BE2C (cell line): ENCODE data around the gene SEMA6B.

ENCODE experiments used
- DNase-seq: peaks from one replicate; pipeline ENCODE4 v3.0.0-alpha.2; 2020
- H3K27me3 ChIP-seq: fragments of 250-450 bp; sonication (Bioruptor Pico); 2 replicates; pipeline ENCODE4 v1.5.1; 2020; ENCODE audit warnings: mild to moderate bottlenecking
- H3K36me3 ChIP-seq: fragments of 250-450 bp; sonication (Bioruptor Pico); 2 replicates; pipeline ENCODE4 v1.5.1; 2020; ENCODE audit warnings: mild to moderate bottlenecking
- H3K4me1 ChIP-seq: fragments of 250-450 bp; sonication (Bioruptor Pico); 2 replicates; pipeline ENCODE4 v1.5.1; 2020
- H3K4me3 ChIP-seq: 2 replicates; pipeline ENCODE4 v1.5.1; 2011; ENCODE audit warnings: low read depth, low read length
- H3K9me3 ChIP-seq: fragments of 250-450 bp; sonication (Bioruptor Pico); 2 replicates; pipeline ENCODE4 v1.5.1; 2020
- CTCF ChIP-seq: IDR thresholded peaks from 2 replicates; pipeline ENCODE4 v1.5.1; 2012; ENCODE audit warnings: mild to moderate bottlenecking, low read depth, low read length

Gene SEMA6B

GRCh38 chr19:4553775-4554174 lies 5.7 kb downstream of the SEMA6B start:
- H3K9me3 ChIP-seq = peaks cover 3% of the 10 kb centered on the region; the same call in 1 of the 2 replicates
- peaks cover 1% of the 10 kb centered on the region for H3K27me3 ChIP-seq
- H3K36me3 ChIP-seq = no peaks in the 10 kb centered on the region
- DNase-seq = no peak
- TF ChIP-seq CTCF = no peak
- H3K4me1 ChIP-seq = peaks cover 3% of the 10 kb centered on the region
- no peak overlapping the region for H3K4me3 ChIP-seq

GRCh38 chr19:4553092-4553695 lies 6.3 kb downstream of the SEMA6B start:
- Histone ChIP-seq H3K27me3 (peaks cover 7% of the 10 kb centered on the region), H3K4me3 (no peak overlapping the region), H3K36me3 (no peaks in the 10 kb centered on the region), H3K4me1 (peaks cover 3% of the 10 kb centered on the region), H3K9me3 (peaks cover 3% of the 10 kb centered on the region; the same call in 1 of the 2 replicates)
- TF ChIP-seq CTCF = no peak
- no peak for DNase-seq

DNA sequence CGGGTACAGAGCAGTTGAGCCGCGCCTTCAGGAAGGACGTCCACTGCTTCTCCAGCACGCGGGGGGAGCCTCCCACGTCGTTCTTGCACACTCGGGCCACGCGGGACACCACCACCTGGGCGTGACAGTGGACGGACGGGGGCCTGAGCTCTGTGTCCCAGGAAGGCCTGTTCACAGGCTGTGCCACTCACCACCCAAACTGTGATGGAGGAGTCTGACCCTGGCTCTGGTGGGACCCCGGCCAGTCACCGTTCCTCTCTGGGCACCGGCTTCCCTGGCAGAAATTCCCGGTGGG lies 7.0 kb downstream of the SEMA6B start:
- Histone ChIP-seq H3K4me1 (peaks cover 3% of the 10 kb centered on the region), H3K9me3 (peaks cover 3% of the 10 kb centered on the region; the same call in 1 of the 2 replicates), H3K36me3 (no peaks in the 10 kb centered on the region), H3K27me3 (peaks cover 14% of the 10 kb centered on the region), H3K4me3 (no peak overlapping the region)
- TF ChIP-seq CTCF = no peak
- DNase-seq = no peak

DNA sequence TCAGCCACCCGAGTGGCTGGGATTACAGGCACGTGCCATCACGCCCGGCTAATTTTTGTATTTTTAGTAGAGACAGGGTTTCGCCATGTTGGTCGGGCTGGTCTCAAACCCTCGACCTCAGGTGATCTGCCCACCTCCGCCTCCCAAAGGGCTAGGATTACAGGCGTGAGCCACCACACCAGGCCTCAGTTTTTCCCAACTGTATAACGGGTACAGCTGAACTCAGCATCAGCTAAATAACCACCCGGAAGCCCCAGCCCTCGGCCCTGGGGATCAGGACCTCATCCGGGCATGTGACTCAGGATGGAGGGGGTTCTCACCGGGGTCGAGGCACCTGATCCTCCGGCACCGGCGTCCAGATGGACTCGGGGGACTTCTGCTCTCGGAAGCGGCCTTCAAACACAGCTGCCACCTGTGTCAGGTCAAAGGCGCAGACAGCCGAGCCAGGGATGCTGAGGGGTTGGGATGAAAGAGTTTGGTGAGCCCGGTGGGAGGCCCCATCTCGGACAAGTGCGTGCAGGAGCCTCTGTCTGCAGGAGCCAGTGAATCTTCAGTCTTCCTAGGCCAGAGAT lies 8.9 kb downstream of the SEMA6B start:
- TF ChIP-seq CTCF = no peak
- Histone ChIP-seq H3K27me3 (peaks cover 20% of the 10 kb centered on the region), H3K36me3 (no peaks in the 10 kb centered on the region)

DNA sequence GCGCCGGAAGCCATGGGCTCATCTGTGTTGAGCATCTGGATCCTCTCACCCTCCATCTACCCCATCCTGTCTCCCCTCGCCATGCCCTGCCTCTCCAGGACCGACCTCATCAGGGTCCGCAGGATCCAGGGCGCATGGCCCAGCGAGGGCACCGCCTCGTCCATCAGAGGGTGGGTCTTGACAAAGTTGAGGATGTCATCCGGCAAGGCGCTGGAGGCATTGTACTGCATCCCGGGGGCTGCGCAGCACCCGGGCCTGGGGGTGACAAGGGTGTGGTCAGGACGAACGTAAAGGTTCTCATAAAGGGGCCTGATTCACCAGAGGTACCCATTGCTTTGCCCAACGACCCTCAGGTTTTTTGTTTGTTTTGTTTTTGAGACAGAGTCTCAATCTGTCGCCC lies 9.5 kb downstream of the SEMA6B start:
- Histone ChIP-seq H3K36me3 (no peaks in the 10 kb centered on the region), H3K9me3 (0 out of 2 replicates have a peak, but pooled peaks cover 3% of the 10 kb centered on the region), H3K4me3 (no peak overlapping the region), H3K4me1 (no peaks in the 10 kb centered on the region), H3K27me3 (peaks cover 20% of the 10 kb centered on the region)
- no peak for TF ChIP-seq CTCF
- DNase-seq = no peak

More for the DNA sequence above, 8.9 kb downstream of the SEMA6B start:
- H3K4me3 ChIP-seq = no peak overlapping the region
- DNase-seq = no peak
- no peaks in the 10 kb centered on the region for H3K4me1 ChIP-seq
- H3K9me3 ChIP-seq = peaks cover 3% of the 10 kb centered on the region; the same call in 1 of the 2 replicates

- Histone ChIP-seq H3K4me3 (no peak overlapping the region), H3K9me3 (0 out of 2 replicates have a peak, but pooled peaks cover 3% of the 10 kb centered on the region), H3K4me1 (no peaks in the 10 kb centered on the region), H3K27me3 (peaks cover 20% of the 10 kb centered on the region), H3K36me3 (no peaks in the 10 kb centered on the region)
- no peak for DNase-seq
- TF ChIP-seq CTCF = no peak
These were observed 11.3 kb downstream of the SEMA6B start for GRCh38 chr19:4548238-4548584.
